HG02610 (cell line): Measurements from ENCODE around the gene PIK3C2G.
"Not testable (repeated sequence)": the region's sequence is repeated elsewhere in the genome, so short reads cannot be mapped to it uniquely, and the experiment has no call there.

ENCODE experiments used
- ATAC-seq: cut with Tn5 transposase; IDR thresholded peaks from one replicate; pipeline ENCODE4 v1.9.1; 2021; ENCODE audit warnings: mild to moderate bottlenecking, moderate library complexity; ENCODE audit not compliant: unreplicated experiment

PIK3C2G gene

GRCh38 chr12:18629916-18630315 is 368.6 kb downstream of the PIK3C2G start:
- ATAC-seq = no peak

GRCh38 chr12:18631339-18631738 is 370.0 kb downstream of the PIK3C2G start:
- no peak for ATAC-seq

- no peak for ATAC-seq
Observed at GRCh38 chr12:18632848-18633247, 371.5 kb downstream of the PIK3C2G start.

GRCh38 chr12:18634382-18634781 is 373.1 kb downstream of the PIK3C2G start:
- no peak for ATAC-seq

- no peak for ATAC-seq
Observed at GRCh38 chr12:18640321-18640955, 379.1 kb downstream of the PIK3C2G start.

GRCh38 chr12:18643681-18644080 is 382.4 kb downstream of the PIK3C2G start:
- no peak for ATAC-seq

- no peak for ATAC-seq
Observed at GRCh38 chr12:18644564-18644963, 383.2 kb downstream of the PIK3C2G start.

- ATAC-seq = no peak
Observed at GRCh38 chr12:18646286-18646890, 385.1 kb downstream of the PIK3C2G start.

- ATAC-seq = no peak
Observed at GRCh38 chr12:18651525-18651924, 390.2 kb downstream of the PIK3C2G start.

- ATAC-seq = no peak
Observed at GRCh38 chr12:18652596-18652995, 391.3 kb downstream of the PIK3C2G start.

GRCh38 chr12:18653465-18653864 is 392.1 kb downstream of the PIK3C2G start:
- no peak for ATAC-seq

- no peak for ATAC-seq
Observed at GRCh38 chr12:18655351-18655750, 394.0 kb downstream of the PIK3C2G start.

GRCh38 chr12:18658179-18658578 is 396.9 kb downstream of the PIK3C2G start:
- ATAC-seq = no peak

GRCh38 chr12:18658829-18659228 is 397.5 kb downstream of the PIK3C2G start:
- ATAC-seq = no peak

- ATAC-seq = no peak
Observed at GRCh38 chr12:18676141-18676540, 414.8 kb downstream of the PIK3C2G start.

- no peak for ATAC-seq
Observed at GRCh38 chr12:18676996-18677588, 415.8 kb downstream of the PIK3C2G start.

GRCh38 chr12:18681818-18682217 is 420.5 kb downstream of the PIK3C2G start:
- ATAC-seq = no peak

GRCh38 chr12:18683327-18684013 is 422.2 kb downstream of the PIK3C2G start:
- no peak for ATAC-seq

GRCh38 chr12:18684430-18684829 is 423.1 kb downstream of the PIK3C2G start:
- ATAC-seq = no peak

GRCh38 chr12:18689771-18690170 is 428.5 kb downstream of the PIK3C2G start:
- no peak for ATAC-seq

GRCh38 chr12:18690653-18691052 is 429.3 kb downstream of the PIK3C2G start:
- ATAC-seq = no peak

GRCh38 chr12:18693986-18694385 is 432.7 kb downstream of the PIK3C2G start:
- ATAC-seq = not testable (repeated sequence)
